Measurements from ENCODE around the gene DUOX2.

The DUOX2 gene

GRCh38 chr15:45116482-45117307 lies 2.7 kb upstream of the DUOX2 start:
- ChIA-PET CTCF (interaction anchor here (1.1 to 3.1 kb wide), 3 partner anchors 8 to 11 kb away, joined by 3 to 9 read pairs (median 4); no protein-coding TSS in a partner anchor), POLR2A (no interaction called here)
- no peak for TF ChIP-seq CTCF (IDR thresholded peaks at IDR 0.05; ENCODE audit: control extremely low read depth, extremely low read depth, low read depth, missing control alignments)
- DNase-seq (ENCODE audit: extremely low spot score), result no peak

DNA sequence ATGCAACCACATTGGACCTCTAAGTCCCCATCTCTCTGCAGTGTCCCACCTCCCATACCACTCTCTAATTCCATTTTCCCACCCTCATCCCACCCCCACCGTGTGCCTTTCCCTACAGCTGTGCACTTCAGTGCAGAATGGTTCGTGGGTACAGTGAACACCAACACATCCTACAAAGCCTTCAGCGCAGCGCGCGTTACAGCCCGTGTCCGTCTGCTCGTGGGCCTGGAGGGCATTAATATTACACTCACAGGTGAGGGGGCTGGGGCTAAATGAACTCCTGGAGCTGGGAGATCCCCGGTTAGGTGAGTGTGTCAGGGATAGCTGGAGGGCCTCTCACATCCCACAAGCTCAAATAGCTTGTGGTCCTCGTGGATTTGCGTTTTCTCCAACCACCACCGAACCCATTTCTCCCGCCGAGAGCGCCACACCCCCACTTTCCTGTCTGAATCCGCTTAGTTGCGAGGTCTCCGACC lies 2.1 kb upstream of the DUOX2 start:
- CTCF ChIA-PET, result interaction anchor here (1.1 to 3.1 kb wide), 3 partner anchors 9 to 11 kb away, joined by 3 to 9 read pairs (median 4); no protein-coding TSS in a partner anchor
- DNase-seq (ENCODE audit: extremely low spot score), result no peak
- POLR2A ChIA-PET, result no interaction called here
- TF ChIP-seq CTCF (IDR thresholded peaks at IDR 0.05; ENCODE audit: control extremely low read depth, extremely low read depth, low read depth, missing control alignments), result no peak

GRCh38 chr15:45115312-45115820 lies 1.4 kb upstream of the DUOX2 start:
- TF ChIP-seq CTCF (IDR thresholded peaks at IDR 0.05; ENCODE audit: control extremely low read depth, extremely low read depth, low read depth, missing control alignments), result no peak
- ChIA-PET POLR2A (no interaction called here), CTCF (interaction anchor here (1.1 to 3.1 kb wide), 4 partner anchors 9 to 20 kb away, joined by 3 to 9 read pairs (median 4); no protein-coding TSS in a partner anchor)
- no peak for DNase-seq (ENCODE audit: extremely low spot score)

DNA sequence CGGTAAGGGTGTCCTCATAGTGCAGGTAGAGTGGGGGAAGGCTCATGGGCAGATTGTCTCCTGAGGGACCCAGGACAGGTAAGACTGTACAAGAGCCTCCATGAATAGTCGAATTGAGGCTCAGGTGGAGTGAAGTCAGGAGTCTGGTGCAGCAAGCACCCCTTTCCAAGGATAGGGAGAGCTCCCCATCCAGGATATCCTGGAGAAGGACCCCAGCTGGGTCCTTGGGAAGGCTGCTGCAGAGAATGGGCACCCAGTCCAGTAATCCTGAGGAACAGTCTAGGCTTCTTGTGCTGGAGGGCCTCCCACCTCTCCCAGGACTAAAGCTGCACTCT lies 746 bp upstream of the DUOX2 start:
- CTCF ChIA-PET, result interaction anchor here (1.1 to 3.1 kb wide), 3 partner anchors 9 to 19 kb away, joined by 3 to 9 read pairs (median 5); no protein-coding TSS in a partner anchor
- no peak for TF ChIP-seq CTCF (IDR thresholded peaks at IDR 0.05; ENCODE audit: control extremely low read depth, extremely low read depth, low read depth, missing control alignments)
- DNase-seq (ENCODE audit: extremely low spot score), result no peak
- POLR2A ChIA-PET, result no interaction called here

GRCh38 chr15:45113380-45113990 lies 487 bp downstream of the DUOX2 start:
- CTCF ChIA-PET, result interaction anchor here (1.2 to 2.1 kb wide), 3 partner anchors 12 to 260 kb away, joined by 3 to 7 read pairs (median 4); no protein-coding TSS in a partner anchor
- no peak for DNase-seq (ENCODE audit: extremely low spot score)
- POLR2A ChIA-PET, result no interaction called here
- no peak for TF ChIP-seq CTCF (IDR thresholded peaks at IDR 0.05; ENCODE audit: control extremely low read depth, extremely low read depth, low read depth, missing control alignments)

DNA sequence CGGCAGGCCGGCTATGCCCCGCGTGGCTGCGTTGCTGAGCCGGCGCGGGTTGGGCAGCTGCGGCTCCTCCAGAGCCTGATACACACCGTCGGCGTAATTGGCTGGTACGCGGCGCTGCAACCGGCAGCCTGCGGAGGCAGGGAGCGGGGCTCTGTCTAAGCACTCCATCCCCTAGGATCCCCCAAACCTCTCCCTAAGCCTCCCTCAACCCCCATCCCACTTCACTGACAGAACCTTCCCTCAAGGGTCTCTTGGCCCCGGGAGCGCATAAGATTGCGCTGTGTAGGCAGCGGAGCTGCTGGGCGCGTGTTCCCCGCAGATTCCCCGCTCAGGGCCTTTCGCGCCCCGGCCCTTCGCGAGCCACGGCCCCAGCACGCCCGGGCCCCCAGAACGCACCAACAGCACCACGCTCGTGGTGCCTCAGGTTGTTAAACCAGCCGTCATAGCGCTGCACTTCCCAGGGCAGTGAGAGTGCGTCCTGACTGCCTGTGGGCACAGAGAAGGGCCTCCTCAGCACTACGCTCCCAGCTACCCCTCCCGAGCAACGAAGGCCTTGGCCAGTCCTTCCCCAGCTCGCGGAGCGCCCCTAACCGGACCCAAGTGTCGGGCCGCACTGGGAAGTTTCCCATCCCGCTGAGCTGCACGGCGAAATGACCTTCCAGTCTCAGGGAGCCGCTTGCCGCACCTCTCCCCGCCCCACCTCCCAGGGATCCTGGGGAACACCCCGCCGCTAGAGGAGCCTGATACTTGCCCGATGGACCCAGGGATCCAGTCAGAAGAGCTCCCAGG lies 1.2 kb downstream of the DUOX2 start:
- ChIA-PET CTCF (interaction anchor here (1.2 to 2.1 kb wide), 3 partner anchors 8 to 14 kb away, joined by 4 to 7 read pairs (median 5); no protein-coding TSS in a partner anchor), POLR2A (no interaction called here)
- no peak for DNase-seq (ENCODE audit: extremely low spot score)
- no peak for TF ChIP-seq CTCF (IDR thresholded peaks at IDR 0.05; ENCODE audit: control extremely low read depth, extremely low read depth, low read depth, missing control alignments)

Data from GM10248 (cell line).